ENCODE results near the gene NCAPD2.

DNA sequence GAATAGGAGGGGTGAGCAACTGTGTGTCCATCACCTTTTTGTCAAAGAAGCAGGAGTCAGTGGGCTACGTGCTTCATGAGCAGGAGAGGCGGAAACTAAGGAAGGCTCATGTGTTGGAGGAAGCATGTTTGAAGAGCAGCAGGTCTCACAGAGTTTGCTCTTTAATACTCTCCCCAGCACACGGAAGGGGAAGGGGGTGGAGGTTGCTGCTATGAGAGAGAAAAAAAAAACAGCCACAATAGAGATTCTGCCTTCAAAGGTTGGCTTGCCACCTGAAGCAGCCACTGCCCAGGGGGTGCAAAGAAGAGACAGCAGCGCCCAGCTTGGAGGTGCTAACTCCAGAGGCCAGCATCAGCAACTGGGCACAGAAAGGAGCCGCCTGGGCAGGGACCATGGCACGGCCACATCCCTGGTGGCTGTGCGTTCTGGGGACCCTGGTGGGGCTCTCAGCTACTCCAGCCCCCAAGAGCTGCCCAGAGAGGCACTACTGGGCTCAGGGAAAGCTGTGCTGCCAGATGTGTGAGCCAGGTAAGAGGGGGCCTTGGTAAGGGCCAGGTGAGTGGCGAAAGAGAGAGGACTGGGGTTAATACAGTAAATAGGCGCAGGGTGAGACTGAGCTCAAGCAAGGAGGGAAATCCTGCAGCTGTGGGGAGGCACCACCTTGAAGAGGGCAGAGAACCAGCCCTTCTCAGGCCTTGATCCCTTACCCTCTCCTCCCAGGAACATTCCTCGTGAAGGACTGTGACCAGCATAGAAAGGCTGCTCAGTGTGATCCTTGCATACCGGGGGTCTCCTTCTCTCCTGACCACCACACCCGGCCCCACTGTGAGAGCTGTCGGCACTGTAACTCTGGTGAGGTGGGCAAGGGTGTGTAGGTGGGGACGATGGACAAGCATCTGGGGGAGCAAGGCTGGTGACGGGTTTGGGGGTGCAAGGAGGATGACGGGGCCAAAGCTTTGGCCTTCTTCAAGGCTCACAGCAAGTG, 48.9 kb upstream of the NCAPD2 start, which contains the start of gene CD27:
- TF ChIP-seq, protein P1, sequence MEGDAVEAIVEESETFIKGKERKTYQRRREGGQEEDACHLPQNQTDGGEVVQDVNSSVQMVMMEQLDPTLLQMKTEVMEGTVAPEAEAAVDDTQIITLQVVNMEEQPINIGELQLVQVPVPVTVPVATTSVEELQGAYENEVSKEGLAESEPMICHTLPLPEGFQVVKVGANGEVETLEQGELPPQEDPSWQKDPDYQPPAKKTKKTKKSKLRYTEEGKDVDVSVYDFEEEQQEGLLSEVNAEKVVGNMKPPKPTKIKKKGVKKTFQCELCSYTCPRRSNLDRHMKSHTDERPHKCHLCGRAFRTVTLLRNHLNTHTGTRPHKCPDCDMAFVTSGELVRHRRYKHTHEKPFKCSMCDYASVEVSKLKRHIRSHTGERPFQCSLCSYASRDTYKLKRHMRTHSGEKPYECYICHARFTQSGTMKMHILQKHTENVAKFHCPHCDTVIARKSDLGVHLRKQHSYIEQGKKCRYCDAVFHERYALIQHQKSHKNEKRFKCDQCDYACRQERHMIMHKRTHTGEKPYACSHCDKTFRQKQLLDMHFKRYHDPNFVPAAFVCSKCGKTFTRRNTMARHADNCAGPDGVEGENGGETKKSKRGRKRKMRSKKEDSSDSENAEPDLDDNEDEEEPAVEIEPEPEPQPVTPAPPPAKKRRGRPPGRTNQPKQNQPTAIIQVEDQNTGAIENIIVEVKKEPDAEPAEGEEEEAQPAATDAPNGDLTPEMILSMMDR (IDR thresholded peaks at IDR 0.05): no peak
- no peak for TF ChIP-seq EZH2 (IDR thresholded peaks at IDR 0.05)

All from neural progenitor cell (in vitro differentiated cells).